ENCODE results near the gene IL17REL. TPM values are rescaled to one million over a fixed set of nuclear protein-coding genes. Genes with fewer than 3 reads are reported as not detected.

Gene IL17REL
- total RNA-seq, 2 donors from 2014 or later = not detected

- H3K27ac Mint-ChIP-seq = no peak overlapping the region
- no peaks in the 10 kb centered on the region for H3K36me3 Mint-ChIP-seq (ENCODE audit: low read depth)
- H3K27me3 Mint-ChIP-seq = peaks cover 17% of the 10 kb centered on the region
- peaks cover 1% of the 10 kb centered on the region for H3K4me1 Mint-ChIP-seq
- H3K4me3 Mint-ChIP-seq = no peak overlapping the region
- ATAC-seq (no peak), DNase-seq (no peak)
- no peaks in the 10 kb centered on the region for H3K9me3 ChIP-seq (ENCODE audit: control insufficient read depth, low read length, poor library complexity, severe bottlenecking)
Observed at GRCh38 chr22:49999946-50000586, 12.5 kb downstream of the IL17REL start.

GRCh38 chr22:49999063-49999945 lies 13.3 kb downstream of the IL17REL start:
- Mint-ChIP-seq H3K4me3 (no peak overlapping the region), H3K4me1 (no peaks in the 10 kb centered on the region), H3K27ac (no peak overlapping the region), H3K27me3 (peaks cover 15% of the 10 kb centered on the region), H3K36me3 (ENCODE audit: low read depth) (no peaks in the 10 kb centered on the region)
- no peaks in the 10 kb centered on the region for H3K9me3 ChIP-seq (ENCODE audit: control insufficient read depth, low read length, poor library complexity, severe bottlenecking)
- ATAC-seq = peak; percentile 72
- no peak for DNase-seq

- no peak overlapping the region for H3K27ac Mint-ChIP-seq
- H3K9me3 ChIP-seq (ENCODE audit: control insufficient read depth, low read length, poor library complexity, severe bottlenecking) = no peaks in the 10 kb centered on the region
- ATAC-seq = no peak
- peaks cover 15% of the 10 kb centered on the region for H3K27me3 Mint-ChIP-seq
- no peaks in the 10 kb centered on the region for H3K36me3 Mint-ChIP-seq (ENCODE audit: low read depth)
- no peak overlapping the region for H3K4me3 Mint-ChIP-seq
- DNase-seq = peak in 1 of 3 donors; percentile 5
- H3K4me1 Mint-ChIP-seq = no peaks in the 10 kb centered on the region
Observed at GRCh38 chr22:49998718-49999062, 13.9 kb downstream of the IL17REL start.

GRCh38 chr22:49997932-49998717 lies 14.4 kb downstream of the IL17REL start:
- H3K9me3 ChIP-seq (ENCODE audit: control insufficient read depth, low read length, poor library complexity, severe bottlenecking) = no peaks in the 10 kb centered on the region
- Mint-ChIP-seq H3K36me3 (ENCODE audit: low read depth) (no peaks in the 10 kb centered on the region), H3K27ac (no peak overlapping the region), H3K4me3 (no peak overlapping the region), H3K4me1 (peaks cover 3% of the 10 kb centered on the region), H3K27me3 (peaks cover 15% of the 10 kb centered on the region)
- peak in 1 of 3 donors; percentile 7 for DNase-seq
- no peak for ATAC-seq

- Mint-ChIP-seq H3K27me3 (peaks cover 10% of the 10 kb centered on the region), H3K4me1 (peaks cover 3% of the 10 kb centered on the region), H3K36me3 (ENCODE audit: low read depth) (no peaks in the 10 kb centered on the region), H3K4me3 (no peak overlapping the region), H3K27ac (no peak overlapping the region)
- no peaks in the 10 kb centered on the region for H3K9me3 ChIP-seq (ENCODE audit: control insufficient read depth, low read length, poor library complexity, severe bottlenecking)
- no peak for ATAC-seq
- DNase-seq = no peak
Observed at GRCh38 chr22:49997251-49997599, 15.3 kb downstream of the IL17REL start.

GRCh38 chr22:49996518-49997250 lies 15.9 kb downstream of the IL17REL start:
- peaks cover 3% of the 10 kb centered on the region for H3K4me1 Mint-ChIP-seq
- peaks cover 6% of the 10 kb centered on the region for H3K27me3 Mint-ChIP-seq
- ATAC-seq = no peak
- no peak overlapping the region for H3K4me3 Mint-ChIP-seq
- no peaks in the 10 kb centered on the region for H3K36me3 Mint-ChIP-seq (ENCODE audit: low read depth)
- no peak overlapping the region for H3K27ac Mint-ChIP-seq
- DNase-seq = peak in 1 of 3 donors; percentile 8
- H3K9me3 ChIP-seq (ENCODE audit: control insufficient read depth, low read length, poor library complexity, severe bottlenecking) = no peaks in the 10 kb centered on the region

- Mint-ChIP-seq H3K4me1 (peaks cover 3% of the 10 kb centered on the region), H3K4me3 (no peak overlapping the region), H3K36me3 (ENCODE audit: low read depth) (no peaks in the 10 kb centered on the region), H3K27me3 (peaks cover 4% of the 10 kb centered on the region), H3K27ac (no peak overlapping the region)
- ATAC-seq (no peak), DNase-seq (no peak)
- no peaks in the 10 kb centered on the region for H3K9me3 ChIP-seq (ENCODE audit: control insufficient read depth, low read length, poor library complexity, severe bottlenecking)
Observed at GRCh38 chr22:49996119-49996517, 16.4 kb downstream of the IL17REL start.

GRCh38 chr22:49995361-49996118 lies 17.0 kb downstream of the IL17REL start:
- H3K36me3 Mint-ChIP-seq (ENCODE audit: low read depth) = no peaks in the 10 kb centered on the region
- peaks cover 3% of the 10 kb centered on the region for H3K4me1 Mint-ChIP-seq
- H3K9me3 ChIP-seq (ENCODE audit: control insufficient read depth, low read length, poor library complexity, severe bottlenecking) = no peaks in the 10 kb centered on the region
- DNase-seq = peak in 1 of 3 donors; percentile 6
- no peak for ATAC-seq
- H3K27ac Mint-ChIP-seq = peak overlapping the region; percentile 24
- no peaks in the 10 kb centered on the region for H3K27me3 Mint-ChIP-seq
- H3K4me3 Mint-ChIP-seq = no peak overlapping the region

- peak overlapping the region; percentile 24 for H3K27ac Mint-ChIP-seq
- H3K27me3 Mint-ChIP-seq = no peaks in the 10 kb centered on the region
- H3K9me3 ChIP-seq (ENCODE audit: control insufficient read depth, low read length, poor library complexity, severe bottlenecking) = no peaks in the 10 kb centered on the region
- peaks cover 3% of the 10 kb centered on the region for H3K4me1 Mint-ChIP-seq
- peak overlapping the region; percentile 36 for H3K4me3 Mint-ChIP-seq
- DNase-seq = no peak
- H3K36me3 Mint-ChIP-seq (ENCODE audit: low read depth) = no peaks in the 10 kb centered on the region
- no peak for ATAC-seq
Observed at GRCh38 chr22:49995041-49995360, 17.6 kb downstream of the IL17REL start.

GRCh38 chr22:49994361-49995040 lies 18.1 kb downstream of the IL17REL start:
- no peak for DNase-seq
- H3K4me3 Mint-ChIP-seq = peak overlapping the region; percentile 36
- no peak overlapping the region for H3K27ac Mint-ChIP-seq
- ATAC-seq = no peak
- H3K27me3 Mint-ChIP-seq = no peaks in the 10 kb centered on the region
- H3K36me3 Mint-ChIP-seq (ENCODE audit: low read depth) = no peaks in the 10 kb centered on the region
- peaks cover 3% of the 10 kb centered on the region for H3K4me1 Mint-ChIP-seq
- H3K9me3 ChIP-seq (ENCODE audit: control insufficient read depth, low read length, poor library complexity, severe bottlenecking) = no peaks in the 10 kb centered on the region

GRCh38 chr22:49993649-49994360 lies 18.8 kb downstream of the IL17REL start:
- peaks cover 3% of the 10 kb centered on the region for H3K4me1 Mint-ChIP-seq
- no peaks in the 10 kb centered on the region for H3K9me3 ChIP-seq (ENCODE audit: control insufficient read depth, low read length, poor library complexity, severe bottlenecking)
- DNase-seq (no peak), ATAC-seq (no peak)
- H3K27ac Mint-ChIP-seq = no peak overlapping the region
- H3K27me3 Mint-ChIP-seq = no peaks in the 10 kb centered on the region
- H3K36me3 Mint-ChIP-seq (ENCODE audit: low read depth) = no peaks in the 10 kb centered on the region
- no peak overlapping the region for H3K4me3 Mint-ChIP-seq

Data from T-helper 17 cell (primary cell).